HG03521 (cell line): ENCODE data around the gene TMEM72.

Source experiments
- ATAC-seq: cut with Tn5 transposase; IDR thresholded peaks from one replicate; pipeline ENCODE4 v1.9.1; 2021; ENCODE audit warnings: mild to moderate bottlenecking, moderate library complexity; ENCODE audit not compliant: unreplicated experiment

TMEM72 gene

DNA sequence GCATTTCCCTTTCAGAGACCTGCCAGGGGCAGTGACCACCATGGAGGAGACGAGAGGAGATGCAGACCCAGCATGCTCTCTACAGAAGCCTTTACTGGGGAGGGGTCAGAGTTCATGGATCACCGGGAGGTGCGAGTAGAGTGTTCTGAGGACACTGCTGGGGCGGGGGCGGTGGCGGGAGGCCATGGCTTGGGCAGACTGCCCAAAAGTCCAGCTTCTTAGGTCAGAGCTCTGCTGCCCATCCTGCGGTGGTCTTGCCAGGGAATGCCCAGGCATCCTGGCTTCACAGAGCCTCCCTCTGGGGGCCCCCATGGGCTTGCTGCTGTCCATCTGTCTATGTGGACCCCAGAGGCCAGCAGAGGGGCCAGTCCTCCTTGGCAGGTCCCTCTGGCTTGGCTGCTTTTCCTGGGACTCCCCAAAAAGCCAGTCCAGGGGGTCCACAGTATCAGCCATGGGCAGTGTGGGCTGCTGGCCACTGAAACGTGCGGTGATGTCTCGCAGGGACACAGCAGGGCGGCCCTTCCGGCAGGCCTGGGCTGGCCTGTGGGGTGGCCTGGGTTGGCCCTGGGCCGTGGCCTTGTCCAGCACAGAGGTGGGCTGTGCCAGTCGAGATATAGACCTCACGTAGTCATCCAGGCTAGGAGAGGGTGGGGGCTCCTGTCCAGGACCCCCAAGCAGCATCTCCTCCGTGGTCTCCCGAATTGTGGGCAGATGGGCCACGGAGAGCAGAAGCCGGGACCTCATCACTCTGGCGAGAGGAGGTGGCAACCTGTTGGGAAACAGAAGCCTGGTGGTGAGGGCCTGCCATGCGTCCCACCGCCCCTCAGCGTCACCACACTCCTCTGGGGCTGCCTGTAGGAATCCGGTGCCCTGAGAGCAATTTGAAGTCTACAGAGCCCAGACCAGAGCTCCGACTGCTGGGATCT is 66.4 kb downstream of the TMEM72 start:
- ATAC-seq: no peak

DNA sequence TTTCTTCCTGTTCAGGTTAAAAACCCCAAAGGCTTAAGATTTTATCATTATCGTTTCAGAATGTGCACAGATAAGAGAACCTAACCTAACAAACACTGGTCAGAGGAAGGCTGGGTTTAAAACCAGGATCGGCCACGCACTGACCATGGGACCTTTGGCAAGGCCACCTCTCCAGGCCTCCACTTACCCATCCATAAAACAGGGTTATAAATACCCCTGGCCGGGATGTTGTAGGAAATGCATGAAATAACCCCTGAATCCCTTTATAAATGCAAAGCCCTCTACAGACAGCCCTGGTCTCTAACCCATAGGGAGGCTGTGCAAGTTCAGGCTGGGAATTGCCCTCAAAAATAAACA is 67.1 kb downstream of the TMEM72 start:
- ATAC-seq: no peak

DNA sequence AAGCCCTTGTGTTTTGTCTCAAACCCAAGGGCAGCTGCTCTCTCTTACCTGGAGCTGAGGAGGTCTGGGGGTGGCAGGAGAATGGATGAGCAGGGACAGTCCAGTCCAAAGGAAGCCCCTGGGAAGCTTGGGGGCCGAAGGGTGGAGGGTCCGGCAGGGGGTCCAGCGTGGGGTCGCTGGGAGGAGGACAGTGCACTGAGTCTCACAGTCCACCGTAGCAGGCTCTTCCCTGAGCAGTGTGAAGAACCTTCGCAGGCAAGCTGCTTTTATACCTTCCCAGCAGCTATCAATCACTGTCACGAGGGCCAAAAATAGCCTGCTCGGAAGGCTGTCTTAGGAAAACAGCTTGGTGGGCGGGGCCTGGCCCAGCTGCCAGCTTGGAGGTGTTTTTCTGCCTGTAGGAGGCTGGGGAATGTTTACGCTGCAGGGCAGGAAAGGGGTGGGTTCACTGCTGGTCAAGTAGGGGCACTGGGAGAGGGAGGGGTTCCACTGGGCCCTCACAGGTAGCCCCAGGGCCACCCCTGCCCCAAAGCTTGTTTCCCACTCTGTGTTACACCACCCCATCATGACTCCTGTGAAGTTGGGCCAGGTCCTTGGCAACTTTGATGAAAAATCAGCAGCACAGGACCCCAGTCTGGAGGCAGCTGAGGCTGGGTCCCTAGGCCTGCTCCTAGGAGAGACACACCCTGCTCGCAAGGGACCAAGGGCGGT is 67.6 kb downstream of the TMEM72 start, which contains the start of gene DEPP1:
Gene DEPP1, minus strand, starts transcription at position 240 of the 711 bp plus-strand sequence. CDS start 779 bp downstream, outside the sequence.
- no peak for ATAC-seq

DNA sequence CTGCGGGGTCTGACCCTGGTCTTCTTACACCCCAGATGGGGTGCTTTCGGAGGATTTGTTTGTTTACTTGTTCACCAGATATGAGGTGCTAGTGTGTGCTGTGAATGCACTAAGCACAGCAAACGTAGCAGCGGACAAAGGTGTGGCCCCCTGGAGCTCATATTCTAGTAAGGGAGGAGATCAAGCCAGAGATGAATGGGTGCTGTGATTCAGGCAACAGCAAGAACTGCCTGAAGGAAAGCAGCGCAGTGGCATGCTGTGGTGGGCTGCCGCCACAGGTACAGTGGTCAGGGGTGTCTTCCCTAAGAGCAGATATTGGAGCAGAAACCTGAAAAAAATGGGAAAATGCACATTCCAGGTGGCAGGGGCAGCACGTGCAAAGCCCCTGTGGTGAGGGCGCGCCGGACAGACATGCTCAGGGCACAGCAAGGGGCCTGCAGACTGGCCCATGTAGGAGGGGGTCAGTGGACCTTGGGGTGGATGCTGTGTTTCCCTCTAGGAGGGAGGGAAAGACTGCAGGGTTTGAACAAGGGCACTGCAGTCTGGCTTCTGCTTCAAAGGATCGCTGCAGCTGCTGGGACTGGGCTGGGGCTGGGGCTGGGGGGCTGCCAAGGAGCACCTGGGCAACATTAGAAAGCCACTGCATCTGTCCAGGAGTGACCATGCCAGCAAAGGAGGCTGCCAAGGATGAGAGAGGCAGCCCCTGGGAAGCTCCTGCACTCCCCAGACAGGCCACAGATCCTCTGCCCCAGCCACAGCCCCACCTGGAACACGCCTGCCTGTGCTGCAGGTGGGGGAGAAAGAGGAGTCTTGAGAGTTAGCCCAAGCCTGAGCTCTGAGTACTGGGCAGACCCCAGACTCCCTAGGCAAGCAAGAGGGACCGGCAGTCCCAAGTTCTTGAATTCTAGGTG is 68.4 kb downstream of the TMEM72 start:
- no peak for ATAC-seq

DNA sequence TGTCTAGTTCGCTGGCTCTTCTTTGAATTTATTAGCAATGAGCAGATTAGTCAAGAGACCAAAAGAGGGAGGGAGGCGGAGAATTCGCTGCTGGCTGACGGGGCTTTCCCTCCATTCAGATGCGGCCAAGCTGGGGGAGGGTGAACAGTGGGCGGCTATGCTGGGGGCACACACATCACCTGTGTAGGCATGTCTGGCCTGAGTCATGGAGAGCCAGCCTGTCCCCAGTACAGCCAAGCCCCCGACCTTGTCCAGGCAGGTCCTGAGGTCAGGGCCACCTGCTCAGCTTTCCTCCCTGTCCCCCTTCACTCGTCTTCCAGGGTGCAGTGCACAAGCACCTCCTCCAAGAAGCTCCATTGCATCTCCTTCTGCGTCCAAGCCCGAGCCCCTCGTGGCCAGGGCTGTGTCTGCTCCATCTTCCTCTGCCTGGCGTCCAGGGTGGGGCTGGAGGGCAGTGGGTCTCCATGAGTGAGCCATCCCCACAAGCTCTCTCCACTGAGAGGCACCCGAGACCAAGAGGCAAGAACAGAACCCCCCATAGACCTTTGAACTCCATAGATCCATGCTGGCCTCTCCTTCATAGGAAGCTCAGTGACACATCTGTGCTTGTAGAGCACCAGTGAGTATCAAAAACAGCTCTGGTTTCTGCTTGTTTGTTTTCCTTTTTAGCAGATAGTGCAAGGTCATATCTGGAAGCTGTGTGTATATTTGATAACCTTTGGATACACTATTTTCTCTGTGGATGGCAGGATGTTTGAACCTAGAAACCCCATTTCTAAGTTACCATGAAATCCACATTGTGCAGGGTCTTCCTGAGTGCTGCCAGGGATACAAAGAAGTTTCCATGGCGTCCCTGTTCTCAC is 69.4 kb downstream of the TMEM72 start:
- no peak for ATAC-seq

DNA sequence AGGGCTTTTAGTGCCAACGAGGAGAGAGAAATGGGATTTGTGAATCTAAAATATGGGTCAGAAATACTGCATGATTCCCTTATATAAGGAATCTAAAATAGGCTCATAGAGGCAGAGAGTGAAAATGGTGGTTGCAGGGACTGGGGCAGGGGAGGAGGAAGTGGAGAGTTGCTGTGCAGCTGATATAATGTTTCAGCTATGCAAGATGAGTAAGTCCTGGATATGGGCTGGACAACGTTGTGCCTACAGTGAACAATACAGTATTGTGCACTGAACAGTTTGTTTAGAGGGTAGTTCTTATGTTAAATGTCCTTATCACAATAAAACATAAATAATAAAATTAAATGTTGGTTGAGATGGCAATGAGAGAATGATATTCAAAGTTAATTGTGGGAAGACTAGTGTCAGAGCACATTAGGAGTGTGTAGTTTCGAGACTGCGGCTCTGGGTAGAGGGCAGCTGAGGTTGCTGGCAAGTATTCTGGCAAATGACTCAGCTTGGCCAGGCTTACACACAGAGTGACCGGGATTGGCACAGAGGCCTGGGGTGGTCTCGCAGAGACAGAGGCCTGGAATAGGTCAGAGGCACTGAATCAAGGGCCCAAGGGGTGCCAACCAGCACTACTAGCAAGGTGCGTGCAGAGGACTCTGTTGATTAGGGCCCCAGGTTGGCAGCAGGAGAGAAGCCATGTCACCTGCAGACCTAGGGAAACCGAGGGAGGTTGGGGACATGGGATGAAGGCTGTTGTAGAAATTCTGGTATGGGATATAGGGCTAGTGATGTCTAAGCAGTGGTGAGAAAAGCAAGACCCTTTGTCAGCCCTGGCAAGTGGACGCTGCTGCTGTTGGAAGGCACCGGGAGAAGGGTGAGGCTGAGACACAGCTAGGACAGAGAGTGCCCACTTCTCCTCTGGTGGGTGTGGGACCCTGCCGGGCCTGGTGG is 70.3 kb downstream of the TMEM72 start:
- no peak for ATAC-seq

DNA sequence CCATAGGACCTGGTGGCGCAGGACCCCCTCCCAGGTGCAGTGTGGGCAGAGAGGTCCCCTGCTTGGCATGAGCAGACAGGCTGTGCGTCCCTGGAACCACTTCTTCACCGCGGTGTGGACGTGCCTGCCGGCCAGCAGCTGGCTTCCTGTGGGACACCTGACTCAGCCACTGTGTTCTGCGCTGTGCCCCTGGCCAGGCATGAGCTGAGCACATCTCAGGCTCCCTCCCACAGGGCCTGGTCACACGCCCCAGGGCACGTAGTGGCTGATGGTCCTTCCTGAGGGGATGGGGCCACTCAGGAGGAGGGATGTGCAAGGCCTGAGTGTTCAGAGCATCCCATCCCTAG is 71.0 kb downstream of the TMEM72 start:
- no peak for ATAC-seq

DNA sequence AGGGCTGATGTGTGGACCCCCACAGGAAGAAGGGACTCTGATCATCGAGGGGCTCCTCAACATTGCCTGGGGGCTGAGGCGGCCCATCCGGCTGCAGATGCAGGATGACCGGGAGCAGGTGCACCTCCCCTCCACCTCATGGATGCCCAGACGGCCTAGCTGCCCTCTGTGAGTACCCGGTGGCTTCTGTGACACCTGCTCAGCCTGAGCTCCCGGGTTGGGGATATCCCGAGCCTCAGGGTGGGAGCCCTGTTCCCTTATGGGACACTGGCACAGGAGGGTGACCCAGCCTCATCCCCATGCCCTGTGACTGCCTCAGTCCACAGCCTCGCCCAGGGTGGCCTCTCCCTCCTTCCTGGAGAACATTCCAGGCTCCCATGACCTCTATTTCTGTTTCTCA is 71.4 kb downstream of the TMEM72 start:
- no peak for ATAC-seq

DNA sequence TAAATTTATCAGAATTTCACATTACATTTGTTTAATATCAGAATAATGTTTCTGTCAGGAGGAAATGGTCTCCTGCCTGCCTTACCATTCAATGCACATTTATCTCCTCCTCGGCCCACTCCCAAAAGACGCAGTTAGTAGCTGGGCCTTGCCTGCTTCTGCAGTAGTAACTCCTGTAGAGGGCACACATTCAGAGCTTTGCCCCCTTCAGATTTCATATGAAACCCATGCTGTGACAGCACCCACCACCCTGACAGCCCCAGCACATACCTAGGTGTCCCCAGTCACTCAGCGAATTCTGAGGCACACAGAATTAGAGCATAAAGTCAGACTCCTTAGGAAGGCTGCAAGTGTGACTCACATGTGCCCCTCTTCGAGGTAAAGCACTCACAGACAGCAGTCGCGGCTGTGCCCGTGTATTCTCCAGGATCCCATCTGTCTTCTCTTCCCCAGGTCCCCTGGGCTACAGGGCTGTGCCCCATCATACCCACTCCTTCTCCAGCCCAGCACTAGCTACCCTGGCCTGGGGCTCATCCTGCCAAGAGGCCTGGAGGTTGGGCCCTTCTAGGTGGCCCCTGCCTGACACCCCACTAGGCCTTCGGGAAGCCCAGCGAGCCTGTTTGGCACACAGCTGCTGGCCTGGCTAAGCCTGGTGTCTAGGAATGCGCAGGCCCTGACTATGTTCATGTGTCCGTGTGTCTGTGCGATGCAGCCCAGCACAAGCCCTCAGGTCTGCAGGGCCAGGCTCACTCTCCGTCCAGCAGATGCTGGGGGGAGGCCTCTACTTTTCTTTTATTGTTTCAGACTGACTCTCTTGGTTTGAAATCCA is 72.1 kb downstream of the TMEM72 start:
- no peak for ATAC-seq

DNA sequence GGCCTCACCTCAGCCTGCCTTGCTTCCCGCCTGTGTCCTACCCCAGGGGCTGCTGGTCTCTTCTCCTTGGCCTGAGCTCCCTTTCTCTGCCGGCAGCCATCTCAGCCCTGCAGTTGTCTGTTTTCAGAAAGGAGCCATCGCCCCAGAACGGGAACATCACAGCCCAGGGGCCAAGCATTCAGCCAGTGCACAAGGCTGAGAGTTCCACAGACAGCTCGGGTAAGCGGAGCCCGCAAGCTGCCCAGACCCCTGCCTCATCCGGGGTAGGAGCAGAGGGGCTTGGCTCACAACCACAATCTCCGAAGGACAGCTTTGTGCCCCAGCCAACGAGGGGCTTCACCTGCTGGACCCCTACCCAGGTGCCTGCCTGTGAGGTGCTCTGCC is 72.8 kb downstream of the TMEM72 start:
- ATAC-seq: no peak

DNA sequence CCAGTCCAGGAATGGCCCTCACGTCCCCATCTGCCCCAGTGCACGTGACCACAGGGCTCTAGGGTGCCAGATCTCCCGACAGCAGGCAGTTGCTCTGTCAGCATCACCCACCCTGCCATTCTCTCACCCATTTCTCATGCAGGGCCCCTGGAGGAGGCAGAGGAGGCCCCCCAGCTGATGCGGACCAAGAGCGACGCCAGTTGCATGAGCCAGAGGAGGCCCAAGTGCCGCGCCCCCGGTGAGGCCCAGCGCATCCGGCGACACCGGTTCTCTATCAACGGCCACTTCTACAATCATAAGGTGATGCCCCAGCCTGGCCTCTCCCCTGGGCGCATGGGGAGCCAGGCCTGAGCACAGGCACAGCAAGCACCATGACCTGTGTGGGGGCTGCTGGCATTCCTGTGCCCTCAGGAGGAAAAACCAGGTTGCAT is 73.5 kb downstream of the TMEM72 start:
- no peak for ATAC-seq

DNA sequence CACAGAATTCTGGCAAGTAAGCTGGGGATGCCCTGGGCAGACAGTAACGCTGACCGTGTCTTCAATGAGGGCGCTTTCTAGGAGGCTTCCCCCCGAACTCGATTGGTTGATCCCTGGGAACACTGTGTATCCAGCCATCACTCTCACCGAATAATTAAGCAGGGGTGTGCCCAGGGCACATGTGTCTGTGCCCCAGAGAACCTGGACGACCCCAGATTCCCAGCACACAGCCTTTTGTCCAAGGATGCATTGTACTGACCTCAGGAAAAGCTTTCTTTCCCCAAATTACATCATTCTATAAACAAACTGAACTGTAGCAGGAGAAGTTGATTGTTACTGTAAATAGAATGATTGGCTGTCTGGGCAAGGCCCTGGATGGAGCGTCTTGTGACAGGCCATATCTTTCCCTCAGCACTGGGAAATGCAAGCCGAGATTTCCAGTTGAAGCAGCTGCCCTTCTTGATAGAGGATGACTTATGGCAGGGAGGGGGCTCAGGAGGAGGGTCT is 74.1 kb downstream of the TMEM72 start:
- no peak for ATAC-seq

DNA sequence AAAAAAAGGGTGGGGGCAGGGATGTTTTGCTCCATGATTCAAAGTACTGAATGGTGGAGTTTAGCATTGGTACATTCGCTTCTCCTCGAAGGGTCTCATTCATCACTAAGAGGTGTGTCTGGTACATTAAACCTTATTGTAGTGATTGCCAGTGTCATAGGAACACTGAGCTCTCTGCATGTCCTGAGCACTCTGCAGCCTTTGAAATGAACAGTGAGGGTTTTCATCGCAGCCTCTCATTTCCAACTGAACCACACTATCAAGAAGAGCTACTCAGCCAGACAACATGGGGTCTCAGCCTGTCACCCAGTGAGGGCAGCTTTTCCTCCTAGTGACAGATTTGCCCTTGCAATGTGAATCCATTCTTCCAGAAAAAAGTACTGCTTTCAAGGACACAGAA is 75.0 kb downstream of the TMEM72 start:
- ATAC-seq: no peak
